ENCODE results near the gene CNGA2. TPM values are rescaled to one million over a fixed set of nuclear protein-coding genes. Genes with fewer than 3 reads are reported as not detected.

Gene CNGA2
- total RNA-seq, 2 experiments from 2014 or later, result not detected

GRCh38 chrX:151792505-151792904 lies 58.0 kb downstream of the CNGA2 start:
- no peak for ATAC-seq (ENCODE audit: poor library complexity)
- no peaks in the 10 kb centered on the region for H3K9me3 ChIP-seq (ENCODE audit: control insufficient read depth in 1 of 2, insufficient read depth in 1 of 2, low read length in 2 of 2)
- no peaks in the 10 kb centered on the region for H3K36me3 ChIP-seq (ENCODE audit: insufficient read depth, low read length)
- H3K9me3 Mint-ChIP-seq, result no peaks in the 10 kb centered on the region
- no peak overlapping the region for H3K27ac Mint-ChIP-seq
- no peak for TF ChIP-seq CTCF (IDR thresholded peaks at IDR 0.05)
- intact Hi-C loops (cut with DNase I, micrococcal nuclease), result no loop called here
- H3K27ac ChIP-seq (ENCODE audit: low read depth in 1 of 2, low read length in 2 of 2), result no peak overlapping the region
- no peak overlapping the region for H3K4me3 ChIP-seq (ENCODE audit: low read length)
- no peak overlapping the region for H3K4me3 Mint-ChIP-seq
- no peaks in the 10 kb centered on the region for H3K36me3 Mint-ChIP-seq (ENCODE audit: low read depth)
- no peak for DNase-seq
- ChIA-PET CTCF (interaction anchor here (1.3 kb wide), 1 partner anchor 10 kb away, joined by 4 read pairs; no protein-coding TSS in a partner anchor), POLR2A (no interaction called here)
- H3K4me1 ChIP-seq (ENCODE audit: insufficient read depth, low read length), result no peaks in the 10 kb centered on the region
- H3K27me3 ChIP-seq (ENCODE audit: control insufficient read depth in 1 of 2, insufficient read depth in 2 of 2, low read length in 2 of 2), result no peaks in the 10 kb centered on the region
- H3K27me3 Mint-ChIP-seq, result no peaks in the 10 kb centered on the region
- no peaks in the 10 kb centered on the region for H3K4me1 Mint-ChIP-seq (ENCODE audit: low read depth)

GRCh38 chrX:151793886-151794285 lies 59.3 kb downstream of the CNGA2 start:
- no peaks in the 10 kb centered on the region for H3K27me3 Mint-ChIP-seq
- Histone ChIP-seq H3K4me1 (ENCODE audit: insufficient read depth, low read length) (no peaks in the 10 kb centered on the region), H3K36me3 (ENCODE audit: insufficient read depth, low read length) (no peaks in the 10 kb centered on the region), H3K4me3 (ENCODE audit: low read length) (no peak overlapping the region), H3K9me3 (ENCODE audit: control insufficient read depth in 1 of 2, insufficient read depth in 1 of 2, low read length in 2 of 2) (no peaks in the 10 kb centered on the region), H3K27ac (ENCODE audit: low read depth in 1 of 2, low read length in 2 of 2) (no peak overlapping the region), H3K27me3 (ENCODE audit: control insufficient read depth in 1 of 2, insufficient read depth in 2 of 2, low read length in 2 of 2) (no peaks in the 10 kb centered on the region)
- DNase-seq (no peak), ATAC-seq (ENCODE audit: poor library complexity) (no peak)
- no peak overlapping the region for H3K27ac Mint-ChIP-seq
- intact Hi-C loops (cut with DNase I, micrococcal nuclease), result no loop called here
- H3K4me3 Mint-ChIP-seq, result no peak overlapping the region
- ChIA-PET POLR2A (no interaction called here), CTCF (no interaction called here)
- H3K4me1 Mint-ChIP-seq (ENCODE audit: low read depth), result no peaks in the 10 kb centered on the region
- TF ChIP-seq CTCF (IDR thresholded peaks at IDR 0.05), result no peak
- no peaks in the 10 kb centered on the region for H3K36me3 Mint-ChIP-seq (ENCODE audit: low read depth)
- no peaks in the 10 kb centered on the region for H3K9me3 Mint-ChIP-seq

Other genes starting within 250 kb of the CNGA2 start
- not detected for gene PASD1, start 171.1 kb upstream of the CNGA2 start, total RNA-seq
- gene PRRG3, start 39.3 kb upstream of the CNGA2 start, total RNA-seq, result not detected
- gene FATE1, start 18.7 kb upstream of the CNGA2 start, total RNA-seq, result not detected
- not detected for gene MAGEA4, start 178.1 kb downstream of the CNGA2 start, total RNA-seq
- gene GABRE, start 239.9 kb downstream of the CNGA2 start, total RNA-seq, result not detected